ENCODE results near the gene WDR7. TPM values are rescaled to one million over a fixed set of nuclear protein-coding genes. Genes with fewer than 3 reads are reported as not detected.

The WDR7 gene
- total RNA-seq, 1 experiment from 2014 or later, result 11.5 TPM

DNA sequence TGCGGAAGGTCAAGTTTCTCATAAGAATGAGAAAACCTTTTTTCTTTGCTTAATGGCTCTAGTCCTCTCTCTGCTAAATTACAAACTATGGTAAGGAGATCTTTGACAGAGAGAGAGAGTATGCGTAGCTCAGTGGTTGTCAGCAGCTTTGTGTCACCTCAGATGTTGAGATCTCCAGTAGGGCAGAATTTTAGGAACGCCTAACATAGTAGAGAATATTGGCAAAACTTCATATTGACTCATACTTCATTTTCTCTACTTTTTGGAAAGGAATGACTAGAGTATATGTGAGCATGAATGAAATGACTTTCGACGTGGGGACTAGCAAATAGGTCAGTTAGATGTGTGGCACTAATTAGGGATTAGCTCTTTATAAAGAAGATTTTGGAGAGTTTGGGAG, 64.0 kb downstream of the WDR7 start:
- Histone ChIP-seq H3K9me2 (ENCODE audit: insufficient read depth) (no peaks in the 10 kb centered on the region), H3K27me3 (ENCODE audit: insufficient read depth, low read length) (no peaks in the 10 kb centered on the region), H3K27ac (ENCODE audit: low read depth, low read length) (no peak overlapping the region), H3K4me3 (replicated peaks in 1 of 2; ENCODE audit: low read depth in 1 of 2, low read length in 2 of 2) (no peak overlapping the region), H3K4me1 (ENCODE audit: control insufficient read depth in 1 of 2, insufficient read depth in 2 of 2, low read length in 2 of 2) (no peaks in the 10 kb centered on the region), H3K9me3 (ENCODE audit: control insufficient read depth in 1 of 2, insufficient read depth in 1 of 2, low read depth in 1 of 2, low read length in 2 of 2) (no peaks in the 10 kb centered on the region), H3K4me2 (ENCODE audit: low read length) (no peak overlapping the region), H4K20me1 (ENCODE audit: insufficient read depth) (no peaks in the 10 kb centered on the region), H2AFZ (ENCODE audit: low read depth, low read length, poor library complexity, severe bottlenecking) (no peak overlapping the region), H3K9ac (ENCODE audit: low read length) (no peak overlapping the region), H3K36me3 (ENCODE audit: control insufficient read depth in 1 of 2, insufficient read depth in 2 of 2, low read length in 2 of 2) (no peaks in the 10 kb centered on the region), H3K79me2 (ENCODE audit: insufficient read depth, low read length) (no peaks in the 10 kb centered on the region)
- TF ChIP-seq ZNF274 (IDR thresholded peaks at IDR 0.05; ENCODE audit: low read depth, low read length) (no peak), ELF1 (IDR thresholded peaks at IDR 0.05; ENCODE audit: borderline replicate concordance, low read depth) (no peak), SIN3A (IDR thresholded peaks at IDR 0.05; ENCODE audit: low read depth) (no peak), EZH2 (IDR thresholded peaks at IDR 0.05) (no peak), EZH2phosphoT487 (IDR thresholded peaks at IDR 0.05; ENCODE audit: borderline replicate concordance) (no peak), POLR2A (IDR thresholded peaks at IDR 0.05; ENCODE audit: borderline replicate concordance, extremely low read depth, insufficient read depth, insufficient read length) (no peak), CBX3 (IDR thresholded peaks at IDR 0.05; ENCODE audit: low read depth) (no peak), CEBPB (IDR thresholded peaks at IDR 0.05; ENCODE audit: low read depth) (no peak), EGR1 (IDR thresholded peaks at IDR 0.05; ENCODE audit: low read depth) (no peak), SP1 (IDR thresholded peaks at IDR 0.05; ENCODE audit: low read depth) (no peak), TCF7L2 (IDR thresholded peaks at IDR 0.05; ENCODE audit: borderline replicate concordance, extremely low read depth, insufficient read depth, insufficient read length) (no peak), YY1 (IDR thresholded peaks at IDR 0.05; ENCODE audit: extremely low read depth, insufficient replicate concordance, low read depth, low read length) (no peak), POLR2AphosphoS5 (IDR thresholded peaks at IDR 0.05; ENCODE audit: low read depth, low read length) (no peak), SRF (IDR thresholded peaks at IDR 0.05; ENCODE audit: low read depth) (no peak), JUND (IDR thresholded peaks at IDR 0.05) (no peak), RAD21 (IDR thresholded peaks at IDR 0.05; ENCODE audit: low read depth) (no peak)
- TF ChIP-seq, protein P1, sequence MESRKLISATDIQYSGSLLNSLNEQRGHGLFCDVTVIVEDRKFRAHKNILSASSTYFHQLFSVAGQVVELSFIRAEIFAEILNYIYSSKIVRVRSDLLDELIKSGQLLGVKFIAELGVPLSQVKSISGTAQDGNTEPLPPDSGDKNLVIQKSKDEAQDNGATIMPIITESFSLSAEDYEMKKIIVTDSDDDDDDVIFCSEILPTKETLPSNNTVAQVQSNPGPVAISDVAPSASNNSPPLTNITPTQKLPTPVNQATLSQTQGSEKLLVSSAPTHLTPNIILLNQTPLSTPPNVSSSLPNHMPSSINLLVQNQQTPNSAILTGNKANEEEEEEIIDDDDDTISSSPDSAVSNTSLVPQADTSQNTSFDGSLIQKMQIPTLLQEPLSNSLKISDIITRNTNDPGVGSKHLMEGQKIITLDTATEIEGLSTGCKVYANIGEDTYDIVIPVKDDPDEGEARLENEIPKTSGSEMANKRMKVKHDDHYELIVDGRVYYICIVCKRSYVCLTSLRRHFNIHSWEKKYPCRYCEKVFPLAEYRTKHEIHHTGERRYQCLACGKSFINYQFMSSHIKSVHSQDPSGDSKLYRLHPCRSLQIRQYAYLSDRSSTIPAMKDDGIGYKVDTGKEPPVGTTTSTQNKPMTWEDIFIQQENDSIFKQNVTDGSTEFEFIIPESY (IDR thresholded peaks at IDR 0.05; ENCODE audit: extremely low read depth, insufficient replicate concordance, low read length), result no peak
- TF ChIP-seq, protein P2, sequence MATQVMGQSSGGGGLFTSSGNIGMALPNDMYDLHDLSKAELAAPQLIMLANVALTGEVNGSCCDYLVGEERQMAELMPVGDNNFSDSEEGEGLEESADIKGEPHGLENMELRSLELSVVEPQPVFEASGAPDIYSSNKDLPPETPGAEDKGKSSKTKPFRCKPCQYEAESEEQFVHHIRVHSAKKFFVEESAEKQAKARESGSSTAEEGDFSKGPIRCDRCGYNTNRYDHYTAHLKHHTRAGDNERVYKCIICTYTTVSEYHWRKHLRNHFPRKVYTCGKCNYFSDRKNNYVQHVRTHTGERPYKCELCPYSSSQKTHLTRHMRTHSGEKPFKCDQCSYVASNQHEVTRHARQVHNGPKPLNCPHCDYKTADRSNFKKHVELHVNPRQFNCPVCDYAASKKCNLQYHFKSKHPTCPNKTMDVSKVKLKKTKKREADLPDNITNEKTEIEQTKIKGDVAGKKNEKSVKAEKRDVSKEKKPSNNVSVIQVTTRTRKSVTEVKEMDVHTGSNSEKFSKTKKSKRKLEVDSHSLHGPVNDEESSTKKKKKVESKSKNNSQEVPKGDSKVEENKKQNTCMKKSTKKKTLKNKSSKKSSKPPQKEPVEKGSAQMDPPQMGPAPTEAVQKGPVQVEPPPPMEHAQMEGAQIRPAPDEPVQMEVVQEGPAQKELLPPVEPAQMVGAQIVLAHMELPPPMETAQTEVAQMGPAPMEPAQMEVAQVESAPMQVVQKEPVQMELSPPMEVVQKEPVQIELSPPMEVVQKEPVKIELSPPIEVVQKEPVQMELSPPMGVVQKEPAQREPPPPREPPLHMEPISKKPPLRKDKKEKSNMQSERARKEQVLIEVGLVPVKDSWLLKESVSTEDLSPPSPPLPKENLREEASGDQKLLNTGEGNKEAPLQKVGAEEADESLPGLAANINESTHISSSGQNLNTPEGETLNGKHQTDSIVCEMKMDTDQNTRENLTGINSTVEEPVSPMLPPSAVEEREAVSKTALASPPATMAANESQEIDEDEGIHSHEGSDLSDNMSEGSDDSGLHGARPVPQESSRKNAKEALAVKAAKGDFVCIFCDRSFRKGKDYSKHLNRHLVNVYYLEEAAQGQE (IDR thresholded peaks at IDR 0.05; ENCODE audit: low read depth), result no peak
- TF ChIP-seq, protein P3, sequence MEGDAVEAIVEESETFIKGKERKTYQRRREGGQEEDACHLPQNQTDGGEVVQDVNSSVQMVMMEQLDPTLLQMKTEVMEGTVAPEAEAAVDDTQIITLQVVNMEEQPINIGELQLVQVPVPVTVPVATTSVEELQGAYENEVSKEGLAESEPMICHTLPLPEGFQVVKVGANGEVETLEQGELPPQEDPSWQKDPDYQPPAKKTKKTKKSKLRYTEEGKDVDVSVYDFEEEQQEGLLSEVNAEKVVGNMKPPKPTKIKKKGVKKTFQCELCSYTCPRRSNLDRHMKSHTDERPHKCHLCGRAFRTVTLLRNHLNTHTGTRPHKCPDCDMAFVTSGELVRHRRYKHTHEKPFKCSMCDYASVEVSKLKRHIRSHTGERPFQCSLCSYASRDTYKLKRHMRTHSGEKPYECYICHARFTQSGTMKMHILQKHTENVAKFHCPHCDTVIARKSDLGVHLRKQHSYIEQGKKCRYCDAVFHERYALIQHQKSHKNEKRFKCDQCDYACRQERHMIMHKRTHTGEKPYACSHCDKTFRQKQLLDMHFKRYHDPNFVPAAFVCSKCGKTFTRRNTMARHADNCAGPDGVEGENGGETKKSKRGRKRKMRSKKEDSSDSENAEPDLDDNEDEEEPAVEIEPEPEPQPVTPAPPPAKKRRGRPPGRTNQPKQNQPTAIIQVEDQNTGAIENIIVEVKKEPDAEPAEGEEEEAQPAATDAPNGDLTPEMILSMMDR (IDR thresholded peaks at IDR 0.05 in 2 of 3, conservative IDR thresholded peaks at IDR 0.05 in 1 of 3; ENCODE audit: borderline replicate concordance in 1 of 3, insufficient read depth in 1 of 3, low read depth in 2 of 3, low read length in 2 of 3), result no peak
- TF ChIP-seq, protein P4, sequence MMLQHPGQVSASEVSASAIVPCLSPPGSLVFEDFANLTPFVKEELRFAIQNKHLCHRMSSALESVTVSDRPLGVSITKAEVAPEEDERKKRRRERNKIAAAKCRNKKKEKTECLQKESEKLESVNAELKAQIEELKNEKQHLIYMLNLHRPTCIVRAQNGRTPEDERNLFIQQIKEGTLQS (IDR thresholded peaks at IDR 0.05), result no peak
- RAD21 ChIA-PET (ENCODE audit: low non-redundant PET in 1 of 2, low total read pairs in 2 of 2, uncharacterized antibody in 2 of 2, unreplicated experiment in 2 of 2), result no interaction called here
- DNase-seq (ENCODE audit: low read depth, low spot score) (no peak), ATAC-seq (no peak)
- CTCF ChIA-PET, result no interaction called here
- BruUV-seq (replicated peaks), result no TSS peak
- intact Hi-C loops (cut with micrococcal nuclease), result no loop called here
- POLR2A ChIA-PET, result no interaction called here
